Panc1 (cell line): ENCODE data around the gene FHIT. TPM values are rescaled to one million over a fixed set of nuclear protein-coding genes. Genes with fewer than 3 reads are reported as not detected.

ENCODE experiments used
- ATAC-seq: fragments of 200-7000 bp; cut with Tn5 transposase; 2 replicates; pipeline ENCODE4 v1.9.1; 2020; ENCODE audit warnings: mild to moderate bottlenecking, moderate library complexity
- BruUV-seq: library from RNA; stranded (reverse); fragments of 400-500 nt; replicated peaks from 2 replicates; lab custom pipeline; 2021; lab: Mats Ljungman, UMichigan
- CTCF ChIA-PET: fragments of 300-600 bp; sonication (Branson Sonifier 250); formaldehyde crosslinking; loops from one replicate; lab custom pipeline; 2022; ENCODE audit warnings: antibody characterized with exemption; lab: Charles Lee
- POLR2A ChIA-PET: fragments of 300-600 bp; sonication (Branson Sonifier 250); formaldehyde crosslinking; loops from one replicate; lab custom pipeline; 2022; ENCODE audit warnings: antibody characterized with exemption; lab: Charles Lee
- DNase-seq: peaks from one replicate; pipeline ENCODE4 v3.0.0-alpha.2; 2010; ENCODE audit warnings: low read depth, low spot score
- H3K27ac ChIP-seq: 2 replicates; pipeline ENCODE4 v1.5.1; 2011; ENCODE audit warnings: mild to moderate bottlenecking, low read length, inconsistent platforms
- H3K27me3 ChIP-seq: fragments of 200-500 bp; sonication (Bioruptor generic); 2 replicates; pipeline ENCODE4 v1.6.0; 2014; ENCODE audit warnings: low read length, inconsistent platforms; ENCODE audit not compliant: control insufficient read depth, insufficient read depth
- H3K36me3 ChIP-seq: fragments of 200-500 bp; sonication (Bioruptor generic); 2 replicates; pipeline ENCODE4 v1.5.1; 2014; ENCODE audit warnings: inconsistent platforms, mild to moderate bottlenecking, low read length, moderate library complexity; ENCODE audit not compliant: control insufficient read depth, insufficient read depth
- H3K4me1 ChIP-seq: 2 replicates; pipeline ENCODE4 v1.5.1; 2011; ENCODE audit warnings: inconsistent platforms, mild to moderate bottlenecking, low read length, moderate library complexity; ENCODE audit not compliant: control insufficient read depth, insufficient read depth
- H3K4me3 ChIP-seq, 2 experiments: 2 replicates each; pipeline ENCODE4 v1.5.1; 2011 to 2012; ENCODE audit warnings: low read depth in 2 of 2, low read length in 2 of 2, mild to moderate bottlenecking in 2 of 2, inconsistent platforms in 1 of 2, moderate library complexity in 1 of 2
- H3K9me3 ChIP-seq: fragments of 200-500 bp; sonication (Bioruptor generic); 2 replicates; pipeline ENCODE4 v1.5.1; 2014; ENCODE audit warnings: low read depth, mild to moderate bottlenecking, inconsistent platforms, low read length, moderate library complexity; ENCODE audit not compliant: control insufficient read depth, insufficient read depth
- CTCF ChIP-seq: fragments of 450-650 bp; IDR thresholded peaks from 2 replicates; pipeline ENCODE4 v1.5.1; 2017; ENCODE audit warnings: mild to moderate bottlenecking
- POLR2AphosphoS5 ChIP-seq: IDR thresholded peaks from 2 replicates; pipeline ENCODE4 v1.6.1; 2012; ENCODE audit warnings: mild to moderate bottlenecking, low read depth, low read length, moderate library complexity
- REST ChIP-seq, 2 experiments: IDR thresholded peaks; 2 replicates each; pipeline ENCODE4 v1.6.1; 2011 to 2012; ENCODE audit warnings: low read depth in 2 of 2, control low read depth in 1 of 2, low read length in 1 of 2, mild to moderate bottlenecking in 1 of 2, moderate library complexity in 1 of 2; ENCODE audit not compliant: insufficient read depth in 1 of 2
- SIN3A ChIP-seq: IDR thresholded peaks from 2 replicates; pipeline ENCODE4 v1.6.1; 2012; ENCODE audit warnings: low read depth, mild to moderate bottlenecking, low read length, moderate library complexity, borderline replicate concordance; ENCODE audit not compliant: insufficient read depth
- TCF7L2 ChIP-seq: IDR thresholded peaks from 2 replicates; pipeline ENCODE4 v1.6.1; 2011; ENCODE audit warnings: mild to moderate bottlenecking, low read depth, low read length, inconsistent platforms
- in situ Hi-C: cut with HindIII; loops from 2 replicates; pipeline ENCODE4 v1.10.0; 2016; ENCODE audit warnings: low sequenced_read_pairs, low pct_unique_long_range_greater_than_20kb
- intact Hi-C: fragments of 100-400 bp; cut with micrococcal nuclease; formaldehyde crosslinking; loops from one replicate; pipeline ENCODE4 v1.10.0; 2022; ENCODE audit not compliant: unreplicated experiment
- total RNA-seq: library from RNA; stranded (reverse); gene quantifications from one replicate; pipeline ENCODE4 v1.2.1, GENCODE V29; 2021; ENCODE audit not compliant: unreplicated experiment

Gene FHIT
- total RNA-seq, 1 experiment from 2014 or later = 2.2 TPM

- intact Hi-C loops = no loop called here
- BruUV-seq = no TSS peak
- no peak for ATAC-seq
Measured at GRCh38 chr3:59946401-59946800, 1304.9 kb downstream of the FHIT start.

GRCh38 chr3:59940718-59941117 lies 1310.5 kb downstream of the FHIT start:
- no peaks in the 10 kb centered on the region for H3K9me3 ChIP-seq
- no peaks in the 10 kb centered on the region for H3K4me1 ChIP-seq
- H3K27me3 ChIP-seq = no peaks in the 10 kb centered on the region
- DNase-seq (no peak), ATAC-seq (no peak)
- BruUV-seq = no TSS peak
- CTCF ChIA-PET = no interaction called here
- H3K36me3 ChIP-seq = no peaks in the 10 kb centered on the region
- no peak overlapping the region for H3K4me3 ChIP-seq
- H3K27ac ChIP-seq = no peak overlapping the region
- POLR2A ChIA-PET = no interaction called here
- TF ChIP-seq SIN3A (no peak), CTCF (no peak), REST (IDR thresholded peaks at IDR 0.05; ENCODE audit: insufficient read depth in 1 of 2, low read depth in 2 of 2, low read length in 1 of 2) (no peak), TCF7L2 (no peak), POLR2AphosphoS5 (no peak)
- intact Hi-C loops (no loop called here), in situ Hi-C loops (no loop called here)

More at GRCh38 chr3:59946401-59946800, 1304.9 kb downstream of the FHIT start:
- Histone ChIP-seq H3K4me3 (no peak overlapping the region), H3K4me1 (no peaks in the 10 kb centered on the region), H3K36me3 (no peaks in the 10 kb centered on the region), H3K27me3 (no peaks in the 10 kb centered on the region), H3K27ac (no peak overlapping the region), H3K9me3 (no peaks in the 10 kb centered on the region)
- in situ Hi-C loops = no loop called here
- TF ChIP-seq REST (IDR thresholded peaks at IDR 0.05; ENCODE audit: insufficient read depth in 1 of 2, low read depth in 2 of 2, low read length in 1 of 2) (no peak), TCF7L2 (no peak), POLR2AphosphoS5 (no peak), CTCF (no peak), SIN3A (no peak)
- ChIA-PET POLR2A (interaction anchor here (0.6 kb wide), 1 partner anchor 721 kb away, joined by 5 read pairs; no protein-coding TSS in a partner anchor), CTCF (no interaction called here)
- DNase-seq = no peak
